ENCODE data around the gene ACTR3.

DNA sequence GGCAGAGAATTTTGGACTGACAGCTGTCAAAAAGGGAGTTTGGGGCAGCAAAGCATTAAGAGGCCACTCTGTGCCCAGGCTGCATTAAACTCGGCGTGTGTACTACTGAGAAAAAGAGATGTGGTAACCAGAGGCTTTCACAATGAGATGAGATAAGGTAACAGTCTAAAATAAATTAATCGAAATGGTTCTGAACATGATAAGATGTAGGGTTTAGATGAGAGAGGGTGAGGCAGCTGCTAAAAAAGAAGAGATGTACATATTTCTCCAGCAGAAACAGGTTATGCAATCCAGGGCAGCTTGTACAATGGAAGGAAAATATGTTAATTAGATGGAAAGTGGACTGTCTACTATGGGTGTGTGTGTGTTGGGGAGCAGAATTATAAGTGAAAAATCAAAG, 39.2 kb upstream of the ACTR3 start:
- TF ChIP-seq POLR2A (IDR thresholded peaks at IDR 0.05) (no peak), EP300 (IDR thresholded peaks at IDR 0.05) (no peak)
- TF ChIP-seq, protein P1, sequence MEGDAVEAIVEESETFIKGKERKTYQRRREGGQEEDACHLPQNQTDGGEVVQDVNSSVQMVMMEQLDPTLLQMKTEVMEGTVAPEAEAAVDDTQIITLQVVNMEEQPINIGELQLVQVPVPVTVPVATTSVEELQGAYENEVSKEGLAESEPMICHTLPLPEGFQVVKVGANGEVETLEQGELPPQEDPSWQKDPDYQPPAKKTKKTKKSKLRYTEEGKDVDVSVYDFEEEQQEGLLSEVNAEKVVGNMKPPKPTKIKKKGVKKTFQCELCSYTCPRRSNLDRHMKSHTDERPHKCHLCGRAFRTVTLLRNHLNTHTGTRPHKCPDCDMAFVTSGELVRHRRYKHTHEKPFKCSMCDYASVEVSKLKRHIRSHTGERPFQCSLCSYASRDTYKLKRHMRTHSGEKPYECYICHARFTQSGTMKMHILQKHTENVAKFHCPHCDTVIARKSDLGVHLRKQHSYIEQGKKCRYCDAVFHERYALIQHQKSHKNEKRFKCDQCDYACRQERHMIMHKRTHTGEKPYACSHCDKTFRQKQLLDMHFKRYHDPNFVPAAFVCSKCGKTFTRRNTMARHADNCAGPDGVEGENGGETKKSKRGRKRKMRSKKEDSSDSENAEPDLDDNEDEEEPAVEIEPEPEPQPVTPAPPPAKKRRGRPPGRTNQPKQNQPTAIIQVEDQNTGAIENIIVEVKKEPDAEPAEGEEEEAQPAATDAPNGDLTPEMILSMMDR (IDR thresholded peaks at IDR 0.05): no peak

Data from ovary (tissue), 3 donors.